Measurements from ENCODE around the gene CREB3. TPM values are rescaled to one million over a fixed set of nuclear protein-coding genes. Genes with fewer than 3 reads are reported as not detected.

The CREB3 gene
- polyA plus RNA-seq, 1 experiment, result 75.8 TPM

DNA sequence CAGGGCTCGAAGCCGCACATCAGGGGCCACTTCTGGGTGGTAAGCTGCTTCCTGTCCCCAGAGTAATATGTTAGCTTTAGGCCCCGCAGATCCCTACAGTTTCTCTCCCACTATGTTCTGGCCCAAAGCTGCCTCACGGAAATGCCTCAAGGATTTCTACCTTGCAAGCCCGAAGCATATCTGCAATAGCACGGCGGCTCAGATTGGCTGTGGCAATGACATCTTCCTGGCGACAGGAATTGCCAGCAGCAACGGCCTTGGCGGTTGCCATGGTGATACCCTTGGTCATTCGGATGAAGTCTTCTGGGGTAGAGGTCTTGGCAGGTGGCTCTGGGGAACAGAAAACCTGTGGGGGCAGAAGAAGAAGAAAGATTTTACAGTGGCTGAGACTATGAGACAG lies 32.4 kb upstream of the CREB3 start:
- TF ChIP-seq, protein P1, sequence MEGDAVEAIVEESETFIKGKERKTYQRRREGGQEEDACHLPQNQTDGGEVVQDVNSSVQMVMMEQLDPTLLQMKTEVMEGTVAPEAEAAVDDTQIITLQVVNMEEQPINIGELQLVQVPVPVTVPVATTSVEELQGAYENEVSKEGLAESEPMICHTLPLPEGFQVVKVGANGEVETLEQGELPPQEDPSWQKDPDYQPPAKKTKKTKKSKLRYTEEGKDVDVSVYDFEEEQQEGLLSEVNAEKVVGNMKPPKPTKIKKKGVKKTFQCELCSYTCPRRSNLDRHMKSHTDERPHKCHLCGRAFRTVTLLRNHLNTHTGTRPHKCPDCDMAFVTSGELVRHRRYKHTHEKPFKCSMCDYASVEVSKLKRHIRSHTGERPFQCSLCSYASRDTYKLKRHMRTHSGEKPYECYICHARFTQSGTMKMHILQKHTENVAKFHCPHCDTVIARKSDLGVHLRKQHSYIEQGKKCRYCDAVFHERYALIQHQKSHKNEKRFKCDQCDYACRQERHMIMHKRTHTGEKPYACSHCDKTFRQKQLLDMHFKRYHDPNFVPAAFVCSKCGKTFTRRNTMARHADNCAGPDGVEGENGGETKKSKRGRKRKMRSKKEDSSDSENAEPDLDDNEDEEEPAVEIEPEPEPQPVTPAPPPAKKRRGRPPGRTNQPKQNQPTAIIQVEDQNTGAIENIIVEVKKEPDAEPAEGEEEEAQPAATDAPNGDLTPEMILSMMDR (IDR thresholded peaks at IDR 0.05; ENCODE audit: insufficient read depth, low read depth, low read length), result no peak
- CTCF ChIA-PET, result interaction anchor here (1.6 to 8.9 kb wide), 3 partner anchors 12 to 38 kb away, joined by 6 to 177 read pairs (median 116); no protein-coding TSS in a partner anchor
- POLR2A ChIA-PET, result interaction anchor here (1.0 kb wide), 1 partner anchor 9 kb away, joined by 24 read pairs; no protein-coding TSS in a partner anchor
- Histone ChIP-seq H3K4me3 (ENCODE audit: low read depth, low read length) (no peak overlapping the region), H3K27me3 (ENCODE audit: control insufficient read depth, insufficient read depth, low read length) (no peaks in the 10 kb centered on the region), H3K36me3 (ENCODE audit: control insufficient read depth, insufficient read depth, low read length) (peaks cover 63% of the 10 kb centered on the region)
- no peak for DNase-seq (ENCODE audit: low read depth)

DNA sequence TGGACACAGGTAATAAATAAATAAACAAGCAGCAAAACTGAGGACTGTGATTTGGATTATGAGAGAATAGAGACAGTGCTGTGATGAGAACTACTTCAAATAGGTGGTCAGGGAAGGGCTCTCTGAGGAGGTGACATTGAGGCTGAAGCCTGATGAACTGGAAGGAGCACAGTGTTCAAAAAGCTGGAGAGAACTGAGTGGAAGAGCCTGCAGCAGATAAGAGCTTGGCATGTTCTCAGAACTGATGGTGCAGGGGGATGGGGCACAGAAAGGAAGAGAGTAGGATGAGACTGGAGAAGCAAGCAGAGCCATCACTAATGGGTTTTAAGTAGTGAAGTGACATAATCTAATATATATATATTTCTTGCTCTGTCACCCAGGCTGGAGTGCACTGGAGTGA lies 31.5 kb upstream of the CREB3 start:
- no peak overlapping the region for H3K4me3 ChIP-seq (ENCODE audit: low read depth, low read length)
- H3K36me3 ChIP-seq (ENCODE audit: control insufficient read depth, insufficient read depth, low read length), result peaks cover 72% of the 10 kb centered on the region
- DNase-seq (ENCODE audit: low read depth), result no peak
- ChIA-PET CTCF (interaction anchor here (0.8 to 8.9 kb wide), 4 partner anchors 11 to 39 kb away, joined by 3 to 177 read pairs (median 61); partner anchors contain the start of gene TPM2), POLR2A (interaction anchor here (1.0 kb wide), 1 partner anchor 10 kb away, joined by 24 read pairs; no protein-coding TSS in a partner anchor)
- no peaks in the 10 kb centered on the region for H3K27me3 ChIP-seq (ENCODE audit: control insufficient read depth, insufficient read depth, low read length)
- TF ChIP-seq, protein P1 (IDR thresholded peaks at IDR 0.05; ENCODE audit: insufficient read depth, low read depth, low read length), result no peak

DNA sequence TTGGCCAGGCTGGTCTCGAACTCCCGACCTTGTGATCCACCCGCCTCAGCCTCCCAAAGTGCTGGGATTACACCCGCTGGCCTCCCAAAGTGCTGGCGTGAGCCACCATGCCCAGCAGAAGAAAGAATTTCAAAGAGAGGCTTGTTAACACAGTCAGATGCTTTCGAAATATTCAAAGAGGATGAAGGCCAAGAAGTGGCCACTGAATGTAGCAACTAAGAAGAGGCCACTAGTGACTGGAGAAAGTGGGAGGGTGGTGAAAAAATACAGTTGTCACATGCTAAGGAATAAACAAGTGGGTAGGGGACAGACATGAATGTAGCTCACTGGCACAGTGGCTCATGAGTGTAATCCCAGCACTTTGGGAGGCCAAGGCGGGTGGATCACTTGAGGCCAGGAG lies 29.8 kb upstream of the CREB3 start:
- TF ChIP-seq, protein P1 (IDR thresholded peaks at IDR 0.05; ENCODE audit: insufficient read depth, low read depth, low read length), result no peak
- Histone ChIP-seq H3K36me3 (ENCODE audit: control insufficient read depth, insufficient read depth, low read length) (peaks cover 82% of the 10 kb centered on the region), H3K4me3 (ENCODE audit: low read depth, low read length) (no peak overlapping the region), H3K27me3 (ENCODE audit: control insufficient read depth, insufficient read depth, low read length) (no peaks in the 10 kb centered on the region)
- CTCF ChIA-PET, result interaction anchor here (1.6 kb wide), 1 partner anchor 24 kb away, joined by 3 read pairs; no protein-coding TSS in a partner anchor
- POLR2A ChIA-PET, result no interaction called here
- no peak for DNase-seq (ENCODE audit: low read depth)

DNA sequence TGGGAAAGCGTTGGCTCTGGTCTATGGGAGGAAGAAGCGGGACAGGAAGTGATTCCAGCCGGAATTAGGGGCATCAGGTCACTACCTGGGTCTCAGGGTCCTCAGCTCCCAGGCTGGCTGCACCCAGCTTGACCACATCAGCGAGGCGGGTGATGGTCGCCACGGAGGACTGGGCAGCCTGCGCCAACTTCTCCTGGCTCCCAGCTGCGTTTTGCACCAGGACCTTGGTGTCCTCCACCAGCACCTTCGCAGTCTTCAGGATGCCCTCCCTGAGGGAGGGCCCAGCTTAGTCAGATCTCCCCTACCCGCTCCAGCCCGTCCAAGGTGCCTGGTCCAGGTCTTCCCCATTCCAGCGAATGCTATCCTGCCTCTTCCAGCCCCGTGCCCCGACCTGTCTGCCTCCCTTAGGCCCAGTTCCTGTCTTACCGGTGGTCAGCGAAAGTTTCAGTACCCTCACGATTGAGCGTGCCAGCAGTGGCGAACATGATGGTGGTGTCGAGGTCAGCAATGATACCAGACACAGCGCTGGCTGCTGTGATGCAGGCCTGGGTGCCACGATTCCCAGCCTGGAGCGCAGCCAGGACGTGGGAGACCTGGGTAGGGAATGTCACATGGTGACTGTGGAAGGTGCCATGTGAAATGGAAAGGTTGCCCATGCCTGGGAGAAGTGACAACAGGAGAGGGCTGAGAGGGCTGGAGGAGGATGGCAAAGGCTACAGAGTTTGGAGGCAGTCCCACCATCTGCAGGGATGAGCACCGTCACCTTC lies 28.4 kb upstream of the CREB3 start:
- peaks cover 77% of the 10 kb centered on the region for H3K36me3 ChIP-seq (ENCODE audit: control insufficient read depth, insufficient read depth, low read length)
- no peak for DNase-seq (ENCODE audit: low read depth)
- no peaks in the 10 kb centered on the region for H3K27me3 ChIP-seq (ENCODE audit: control insufficient read depth, insufficient read depth, low read length)
- CTCF ChIA-PET, result interaction anchor here (1.6 to 16.4 kb wide), 2 partner anchors 7 to 22 kb away, joined by 3 to 177 read pairs; no protein-coding TSS in a partner anchor
- H3K4me3 ChIP-seq (ENCODE audit: low read depth, low read length), result no peak overlapping the region
- POLR2A ChIA-PET, result no interaction called here
- TF ChIP-seq, protein P1 (IDR thresholded peaks at IDR 0.05; ENCODE audit: insufficient read depth, low read depth, low read length), result no peak

- POLR2A ChIA-PET, result no interaction called here
- TF ChIP-seq, protein P1 (IDR thresholded peaks at IDR 0.05; ENCODE audit: insufficient read depth, low read depth, low read length), result no peak
- peaks cover 65% of the 10 kb centered on the region for H3K36me3 ChIP-seq (ENCODE audit: control insufficient read depth, insufficient read depth, low read length)
- no peak for DNase-seq (ENCODE audit: low read depth)
- H3K27me3 ChIP-seq (ENCODE audit: control insufficient read depth, insufficient read depth, low read length), result no peaks in the 10 kb centered on the region
- H3K4me3 ChIP-seq (ENCODE audit: low read depth, low read length), result no peak overlapping the region
- CTCF ChIA-PET, result interaction anchor here (0.7 to 16.4 kb wide), 4 partner anchors 8 to 85 kb away, joined by 3 to 177 read pairs (median 3); no protein-coding TSS in a partner anchor
These were observed 27.1 kb upstream of the CREB3 start for GRCh38 chr9:35705372-35705771.

Data from BJ (cell line).